GM20000 (cell line): ENCODE results near the gene PDIA3.

ENCODE experiments used
- DNase-seq: peaks from one replicate; pipeline ENCODE4 v3.0.0; 2012; ENCODE audit warnings: low spot score
- CTCF ChIP-seq: IDR thresholded peaks from 2 replicates; pipeline ENCODE4 v1.5.1; 2012; ENCODE audit warnings: mild to moderate bottlenecking, control low read depth; ENCODE audit errors: extremely low read depth, missing control alignments

Gene PDIA3

GRCh38 chr15:43774062-43774461, 27.8 kb downstream of the PDIA3 start:
- TF ChIP-seq CTCF = no peak
- DNase-seq = no peak

- TF ChIP-seq CTCF = no peak
- no peak for DNase-seq
Measured at GRCh38 chr15:43775411-43775965, 29.2 kb downstream of the PDIA3 start.

DNA sequence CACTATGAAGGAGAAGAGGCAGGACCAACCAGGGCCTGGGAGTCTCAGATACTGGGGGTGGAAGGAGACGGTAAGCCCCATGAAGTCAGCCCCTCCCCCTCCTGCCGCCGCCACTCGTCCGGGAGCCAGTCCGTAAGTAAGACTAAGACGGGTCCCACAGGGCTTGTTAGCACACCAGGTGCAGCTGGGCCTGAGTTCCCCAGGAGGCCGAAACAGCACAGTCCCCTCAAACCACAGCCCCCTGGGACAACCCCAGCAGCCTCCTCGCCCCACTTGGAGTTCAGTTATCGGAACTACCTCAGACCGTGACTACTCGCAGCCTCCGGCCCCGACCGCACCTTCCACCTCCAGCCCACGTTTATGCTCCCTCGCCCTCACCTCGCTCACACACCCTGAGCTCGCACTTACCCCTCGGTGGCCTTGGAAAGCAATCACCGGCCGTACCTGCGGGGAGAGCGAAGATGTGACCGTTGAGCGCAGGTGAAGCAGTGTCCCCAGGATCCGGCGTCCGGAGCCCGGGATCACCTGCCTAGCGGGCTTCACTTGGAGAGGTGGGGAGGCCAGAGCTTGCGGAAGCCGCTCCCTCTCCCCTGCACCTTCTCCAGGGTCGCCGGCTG, 30.0 kb downstream of the PDIA3 start:
- no peak for TF ChIP-seq CTCF

DNA sequence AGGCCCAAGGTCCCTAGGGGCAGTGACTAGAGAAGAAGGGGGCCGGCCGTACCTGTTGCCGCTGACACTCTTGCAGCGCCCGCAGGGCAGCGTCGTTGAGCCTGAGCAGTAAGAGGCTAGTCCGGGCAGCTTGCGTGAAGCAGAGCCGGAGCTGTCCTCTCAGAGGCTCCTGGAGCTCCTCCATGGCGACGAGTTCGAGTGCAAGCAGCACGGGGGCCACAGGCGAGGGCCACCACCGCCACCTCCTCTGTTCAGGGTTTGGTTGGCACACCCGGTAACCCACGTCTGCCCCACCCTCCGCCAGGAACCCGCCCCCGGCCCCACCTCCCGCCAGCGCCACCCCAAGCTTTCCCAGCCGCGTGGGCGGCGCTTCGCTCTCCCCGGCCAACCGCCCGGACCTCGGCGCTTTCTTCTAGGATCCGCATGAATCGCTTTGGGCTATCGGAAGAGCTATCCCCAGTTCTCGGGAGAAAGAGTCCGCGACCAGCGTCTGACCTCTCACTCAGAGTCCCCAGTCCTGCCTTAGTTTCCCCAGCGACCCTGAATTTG, 30.6 kb downstream of the PDIA3 start, which contains the start of gene ELL3:
Gene ELL3, minus strand, starts transcription at position 249 of the 549 bp plus-strand sequence. Its CDS starts 65 bp downstream, at position 184.
- no peak for TF ChIP-seq CTCF
- peak; percentile 64 for DNase-seq

More for the DNA sequence above, 30.0 kb downstream of the PDIA3 start:
- DNase-seq = peak; percentile 76

DNA sequence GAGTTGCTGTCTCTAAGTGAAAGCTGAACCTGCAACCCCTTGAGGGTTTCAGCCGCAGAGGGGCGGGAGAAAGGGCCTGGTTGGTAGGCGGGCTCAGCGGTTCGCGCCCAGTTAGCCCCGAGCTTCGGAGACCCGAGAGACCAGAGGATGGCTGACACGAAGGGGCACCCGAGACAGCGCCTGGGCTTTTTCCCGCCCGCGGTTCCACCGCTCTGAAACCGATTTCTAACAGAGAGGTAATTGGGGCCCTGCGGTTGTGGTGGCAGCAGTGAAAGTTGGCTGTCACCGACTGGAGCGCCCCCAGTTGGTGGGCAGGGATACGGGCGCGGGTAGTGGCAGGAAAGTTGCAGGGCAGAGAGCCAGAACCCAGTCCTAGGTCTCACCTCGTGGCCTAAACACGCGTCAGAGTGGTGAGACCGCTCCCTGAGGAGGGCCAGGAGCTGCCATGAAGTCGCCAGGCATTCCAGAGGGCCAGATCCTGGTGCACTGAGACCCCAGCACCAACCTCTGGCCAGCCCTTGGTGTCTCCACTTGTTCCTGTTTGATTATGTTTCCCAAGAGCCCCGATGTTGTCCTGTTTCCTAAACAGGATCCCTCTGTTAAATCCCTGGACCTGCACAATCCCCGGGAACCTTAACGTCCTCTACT, 31.2 kb downstream of the PDIA3 start:
- DNase-seq = peak; percentile 79
- peak; percentile 82 for TF ChIP-seq CTCF

DNA sequence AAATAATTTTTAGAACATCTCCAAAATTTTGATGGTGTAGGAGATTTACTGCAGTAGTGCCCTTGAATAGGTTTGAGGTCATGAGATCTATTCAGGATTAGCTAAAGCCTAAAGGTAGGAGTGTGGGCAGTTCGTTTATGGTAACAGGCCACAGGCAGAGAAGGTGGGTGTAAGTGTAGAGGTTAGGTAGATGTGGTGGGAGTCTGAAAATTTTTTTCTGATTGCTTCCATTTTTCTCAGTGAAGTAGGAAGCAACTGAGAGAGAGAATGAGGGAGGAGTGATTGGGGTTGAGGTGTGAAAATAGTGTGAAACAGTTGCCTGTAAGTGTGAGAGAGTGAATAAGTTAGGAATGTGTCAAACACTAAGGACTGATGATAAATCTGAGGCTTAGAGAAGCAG, 32.8 kb downstream of the PDIA3 start:
- DNase-seq = no peak
- TF ChIP-seq CTCF = no peak

DNA sequence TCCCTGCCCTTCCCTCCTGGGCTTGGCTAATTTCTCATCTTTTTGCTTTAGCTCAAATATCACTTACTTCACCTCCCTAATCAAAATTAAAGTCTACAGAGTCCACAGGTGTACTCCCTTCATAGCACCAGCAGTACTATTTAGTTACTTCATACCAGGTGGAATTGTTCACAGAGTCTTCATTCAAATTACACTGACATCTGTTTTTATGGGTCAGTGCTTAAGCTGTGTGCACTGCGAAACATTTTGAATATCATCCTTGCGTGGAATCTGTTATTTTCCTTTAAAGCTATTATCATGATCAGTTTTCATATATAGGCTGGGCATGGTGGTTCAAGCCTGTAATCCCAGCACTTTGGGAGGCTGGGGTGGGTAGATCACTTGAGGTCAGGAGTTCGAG, 43.2 kb downstream of the PDIA3 start:
- no peak for TF ChIP-seq CTCF
- DNase-seq = no peak
